H1 (cell line): ENCODE data around the gene SYT2. TPM values are rescaled to one million over a fixed set of nuclear protein-coding genes. Genes with fewer than 3 reads are reported as not detected.

Experiments used
- CTCF ChIA-PET: fragments of 300-600 bp; sonication (Branson Sonifier 250); formaldehyde crosslinking; loops from one replicate; lab custom pipeline; 2021; ENCODE audit not compliant: partially characterized antibody; lab: Charles Lee
- POLR2A ChIA-PET: fragments of 300-600 bp; sonication (Branson Sonifier 250); formaldehyde crosslinking; loops from one replicate; lab custom pipeline; 2021; ENCODE audit warnings: inconsistent platforms; ENCODE audit not compliant: partially characterized antibody; lab: Charles Lee
- DNase-seq, 2 experiments: peaks; one replicate each; pipeline versions ENCODE4 v3.0.0 to v3.0.0-alpha.2; 2010 to 2022; ENCODE audit warnings: low spot score in 2 of 2, low read depth in 1 of 2, mixed read lengths in 1 of 2
- FAIRE-seq: peaks from 2 replicates; lab custom pipeline; 2011; peaks lifted over from hg19 to GRCh38; lab: Jason Lieb, UNC
- H2AFZ ChIP-seq: 2 replicates; pipeline ENCODE4 v1.8.1; 2012; ENCODE audit warnings: low read length, inconsistent platforms
- H2AK5ac ChIP-seq: 2 replicates; pipeline ENCODE4 v1.6.1; 2013; ENCODE audit warnings: low read depth, low read length
- H2BK120ac ChIP-seq: replicated peaks from 2 replicates; pipeline ENCODE3; 2013; ENCODE audit warnings: low read depth, low read length, inconsistent platforms
- H2BK12ac ChIP-seq: 2 replicates; pipeline ENCODE4 v1.6.1; 2013; ENCODE audit warnings: low read depth, low read length
- H2BK15ac ChIP-seq: 2 replicates; pipeline ENCODE4 v1.6.1; 2013; ENCODE audit warnings: low read length
- H2BK20ac ChIP-seq: 2 replicates; pipeline ENCODE4 v1.6.1; 2013; ENCODE audit warnings: low read length
- H2BK5ac ChIP-seq: 2 replicates; pipeline ENCODE4 v1.6.1; 2013; ENCODE audit warnings: low read depth, low read length
- H3K14ac ChIP-seq: 2 replicates; pipeline ENCODE4 v1.6.1; 2013; ENCODE audit warnings: inconsistent platforms; ENCODE audit not compliant: insufficient read length
- H3K18ac ChIP-seq: 2 replicates; pipeline ENCODE4 v1.6.1; 2013; ENCODE audit warnings: low read length; ENCODE audit errors: extremely low read depth
- H3K23ac ChIP-seq: 2 replicates; pipeline ENCODE4 v1.6.1; 2013; ENCODE audit warnings: inconsistent platforms; ENCODE audit not compliant: insufficient read length
- H3K23me2 ChIP-seq: 2 replicates; pipeline ENCODE4 v1.6.1; 2013; ENCODE audit warnings: low read depth, low read length
- H3K27ac ChIP-seq: 2 replicates; pipeline ENCODE4 v1.6.1; 2011; ENCODE audit warnings: low read depth, low read length, inconsistent platforms
- H3K27me3 ChIP-seq, 4 experiments: replicated peaks in 1 of 4; 1 replicate in 1 of 4; 2 replicates in 3 of 4; pipeline versions ENCODE4 v1.6.1 to v1.8.1; 2011 to 2013; ENCODE audit warnings: low read length in 3 of 4, mild to moderate bottlenecking in 3 of 4, inconsistent platforms in 2 of 4, mixed read lengths in 2 of 4, moderate library complexity in 1 of 4; ENCODE audit not compliant: control insufficient read depth in 3 of 4, insufficient read depth in 3 of 4; ENCODE audit errors: extremely low read depth in 1 of 4
- H3K36me3 ChIP-seq, 4 experiments: 2 replicates each; pipeline versions ENCODE4 v1.6.1 to v1.8.1; 2011 to 2013; ENCODE audit warnings: mild to moderate bottlenecking in 4 of 4, low read length in 3 of 4, moderate library complexity in 2 of 4, control low read depth in 1 of 4, inconsistent platforms in 1 of 4; ENCODE audit not compliant: insufficient read depth in 4 of 4, control insufficient read depth in 2 of 4
- H3K4ac ChIP-seq: replicated peaks from 2 replicates; pipeline ENCODE3; 2013; ENCODE audit warnings: low read length, low read depth, mixed read lengths, inconsistent platforms; ENCODE audit not compliant: insufficient read length
- H3K4me1 ChIP-seq, 4 experiments: replicated peaks in 1 of 4; 1 replicate in 1 of 4; 2 replicates in 3 of 4; pipeline versions ENCODE4 v1.6.1 to v1.8.1; 2011 to 2013; ENCODE audit warnings: low read length in 3 of 4, inconsistent platforms in 2 of 4, mixed read lengths in 1 of 4; ENCODE audit not compliant: insufficient read depth in 4 of 4, control insufficient read depth in 3 of 4
- H3K4me2 ChIP-seq, 2 experiments: 2 replicates each; pipeline versions ENCODE4 v1.6.1 to v1.8.1; 2011 to 2013; ENCODE audit warnings: low read depth in 2 of 2, low read length in 2 of 2, control low read depth in 1 of 2, inconsistent platforms in 1 of 2, mild to moderate bottlenecking in 1 of 2; ENCODE audit not compliant: insufficient read depth in 1 of 2
- H3K4me3 ChIP-seq, 4 experiments: fragments of 200-600, 300-600 bp in 1 of 4; sonication (generic), shearing (Covaris generic), sonication (Bioruptor Twin) in 1 of 4; 2 replicates each; pipeline versions ENCODE4 v1.5.1 to v1.8.1; 2011 to 2016; ENCODE audit warnings: low read length in 4 of 4, low read depth in 3 of 4, control low read depth in 2 of 4, inconsistent platforms in 2 of 4, mild to moderate bottlenecking in 2 of 4, mixed read lengths in 1 of 4, moderate library complexity in 1 of 4; ENCODE audit not compliant: insufficient read depth in 2 of 4; ENCODE audit errors: extremely low read depth in 1 of 4
- H3K56ac ChIP-seq: replicated peaks from 2 replicates; pipeline ENCODE3; 2013; ENCODE audit warnings: low read depth, mild to moderate bottlenecking, mixed read lengths, low read length, inconsistent platforms; ENCODE audit not compliant: insufficient read length
- H3K79me1 ChIP-seq: 2 replicates; pipeline ENCODE4 v1.6.1; 2013; ENCODE audit warnings: low read depth, low read length, control low read depth
- H3K79me2 ChIP-seq, 2 experiments: 2 replicates each; pipeline versions ENCODE4 v1.6.1 to v1.8.1; 2012 to 2013; ENCODE audit warnings: low read length in 2 of 2, mild to moderate bottlenecking in 2 of 2, inconsistent platforms in 1 of 2; ENCODE audit not compliant: insufficient read depth in 2 of 2, control insufficient read depth in 1 of 2
- H3K9ac ChIP-seq, 4 experiments: replicated peaks in 1 of 4; 1 replicate in 1 of 4; 2 replicates in 3 of 4; pipeline versions ENCODE4 v1.6.1 to v1.8.1; 2011 to 2013; ENCODE audit warnings: low read depth in 3 of 4, low read length in 3 of 4, control low read depth in 2 of 4, mild to moderate bottlenecking in 2 of 4, moderate library complexity in 2 of 4, inconsistent platforms in 1 of 4; ENCODE audit errors: extremely low read depth in 1 of 4
- H3K9me3 ChIP-seq, 2 experiments: 2 replicates each; pipeline versions ENCODE4 v1.6.1 to v1.8.1; 2012 to 2013; ENCODE audit warnings: mild to moderate bottlenecking in 2 of 2, moderate library complexity in 2 of 2, control low read depth in 1 of 2, inconsistent platforms in 1 of 2, low read depth in 1 of 2, low read length in 1 of 2, mixed read lengths in 1 of 2; ENCODE audit not compliant: insufficient read depth in 2 of 2
- H4K20me1 ChIP-seq, 2 experiments: replicated peaks in 1 of 2; 2 replicates each; pipeline versions ENCODE3 to v1.8.1; 2011 to 2013; ENCODE audit warnings: inconsistent platforms in 2 of 2, low read length in 2 of 2, mild to moderate bottlenecking in 1 of 2; ENCODE audit not compliant: insufficient read depth in 2 of 2, control insufficient read depth in 1 of 2
- H4K5ac ChIP-seq: 2 replicates; pipeline ENCODE4 v1.6.1; 2013; ENCODE audit warnings: low read length, low read depth, mixed read lengths, inconsistent platforms; ENCODE audit not compliant: insufficient read length
- H4K8ac ChIP-seq: 2 replicates; pipeline ENCODE4 v1.8.0; 2013; ENCODE audit warnings: mild to moderate bottlenecking, moderate library complexity, low read length, inconsistent platforms; ENCODE audit not compliant: insufficient read depth; ENCODE audit errors: extremely low read depth
- H4K91ac ChIP-seq: replicated peaks from 2 replicates; pipeline ENCODE3; 2013; ENCODE audit warnings: low read length, mixed read lengths, inconsistent platforms; ENCODE audit not compliant: insufficient read length
- BRCA1 ChIP-seq: IDR thresholded peaks from 2 replicates; pipeline ENCODE4 v1.6.1; 2012; ENCODE audit warnings: low read depth, low read length, improper control_type of control experiment
- CHD2 ChIP-seq: IDR thresholded peaks from 2 replicates; pipeline ENCODE4 v1.6.1; 2012; ENCODE audit warnings: low read length, improper control_type of control experiment
- GTF2F1 ChIP-seq: IDR thresholded peaks from 2 replicates; pipeline ENCODE4 v1.6.1; 2012; ENCODE audit warnings: low read depth, low read length, improper control_type of control experiment, borderline replicate concordance
- HDAC6 ChIP-seq: IDR thresholded peaks from one replicate; pipeline ENCODE4 v1.7.1; 2012; ENCODE audit warnings: low read depth, mild to moderate bottlenecking, inconsistent platforms, low read length, moderate library complexity
- TAF1 ChIP-seq: IDR thresholded peaks from 2 replicates; pipeline ENCODE4 v1.6.1; 2011; ENCODE audit warnings: mild to moderate bottlenecking, low read depth, low read length
- WGBS, 2 experiments: shearing (Covaris generic) in 1 of 2; methylation state at CpG; one replicate each; pipeline versions ENCODE4 v1.1.6 to v1.1.7; 2013 to 2015; ENCODE audit warnings: low lambda C conversion rate in 2 of 2, mixed read lengths in 2 of 2, inconsistent platforms in 1 of 2, low coverage in 1 of 2, missing lambda C conversion rate in 1 of 2; ENCODE audit not compliant: insufficient replicate concordance in 2 of 2, insufficient coverage in 1 of 2, insufficient read length in 1 of 2; ENCODE audit errors: extremely low coverage in 1 of 2, missing lambda C conversion rate in 1 of 2; 5-methylcytosine and 5-hydroxymethylcytosine counted together
- polyA plus RNA-seq, 7 experiments: library from polyadenylated mRNA; depleted of rRNA in 3 of 7; stranded (reverse) in 5 of 7; unstranded in 2 of 7; fragments of >200 nt in 5 of 7; fragments of 200-250 nt in 2 of 7; gene quantifications; 1 replicate in 5 of 7; 2 replicates in 1 of 7; 4 replicates in 1 of 7; pipeline versions ENCODE4 v1.2.1 to v1.2.3, GENCODE V29; 2011 to 2013; ENCODE audit warnings: missing spikeins in 2 of 7, mixed read lengths in 2 of 7
- total RNA-seq: library from RNA; stranded (reverse); fragmentation: NEBNext Ultra II Directional; extraction: Animal tissue kit (Norgen Biotek cat#: 25700); gene quantifications from 2 replicates; pipeline ENCODE4 v1.2.1, GENCODE V29; 2021
- TF ChIP-seq, protein P1 (sequence below): IDR thresholded peaks from 2 replicates; pipeline ENCODE4 v1.6.1; 2011; ENCODE audit warnings: low read depth, mild to moderate bottlenecking, low read length; ENCODE audit not compliant: insufficient read depth

The SYT2 gene
- total and polyA plus RNA-seq, 2 of the 8 experiments (the other 6 are each of a cell fraction or from before 2014, with no cell fraction given), result 2.8 to 11.0 TPM

DNA sequence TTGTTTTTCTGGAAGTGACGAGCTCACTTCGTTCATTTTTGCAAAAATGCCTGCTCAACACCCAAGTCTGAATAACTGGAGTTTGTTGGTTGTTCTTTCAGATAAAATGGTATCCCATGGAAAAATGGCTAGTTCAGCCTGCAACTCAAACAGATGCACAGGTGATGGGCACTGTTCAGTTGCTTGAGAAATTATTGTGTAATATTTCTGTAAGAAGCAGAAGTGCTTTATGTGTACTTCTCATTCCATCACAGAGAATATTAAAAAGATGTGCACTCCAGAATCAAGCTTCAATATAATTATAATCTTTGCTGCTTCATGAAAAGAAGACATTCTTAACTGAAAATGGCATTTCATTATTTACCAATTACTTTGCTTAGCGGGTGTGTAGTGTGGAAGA is 9.1 kb downstream of the SYT2 start:
- no peak for DNase-seq
- H2BK120ac ChIP-seq, result no peak overlapping the region
- CTCF ChIA-PET, result interaction anchor here (0.6 to 11.3 kb wide), 8 partner anchors 9 to 508 kb away, joined by 3 to 180 read pairs (median 12); partner anchors contain the start of gene SYT2
- H3K79me1 ChIP-seq, result no peaks in the 10 kb centered on the region; the same call in 1 of the 2 replicates
- H3K4me2 ChIP-seq, result no peak overlapping the region
- H3K9me3 ChIP-seq, result no peaks in the 10 kb centered on the region
- H3K36me3 ChIP-seq, result no peaks in the 10 kb centered on the region
- TF ChIP-seq BRCA1 (no peak), GTF2F1 (no peak), CHD2 (no peak), TAF1 (no peak), HDAC6 (no peak)
- TF ChIP-seq, protein P1, sequence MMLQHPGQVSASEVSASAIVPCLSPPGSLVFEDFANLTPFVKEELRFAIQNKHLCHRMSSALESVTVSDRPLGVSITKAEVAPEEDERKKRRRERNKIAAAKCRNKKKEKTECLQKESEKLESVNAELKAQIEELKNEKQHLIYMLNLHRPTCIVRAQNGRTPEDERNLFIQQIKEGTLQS, result no peak
- TF ChIP-seq, all 59 proteins: peak for 0
- Histone ChIP-seq H3K23me2 (no peaks in the 10 kb centered on the region), H3K23ac (no peak overlapping the region), H3K4ac (no peak overlapping the region), H3K4me3 (no peak overlapping the region), H3K4me1 (peaks cover 0 to 8% (median 3%) of the 10 kb centered on the region in 4 experiments; a peak in 4 of 7 replicates), H2AFZ (no peak overlapping the region), H3K27ac (no peak overlapping the region), H2BK15ac (no peak overlapping the region), H3K18ac (no peak overlapping the region), H2BK20ac (no peak overlapping the region), H2BK5ac (no peak overlapping the region), H4K20me1 (peaks cover 4 to 7% of the 10 kb centered on the region in 2 experiments), H4K91ac (no peak overlapping the region), H3K27me3 (no peaks in the 10 kb centered on the region), H3K79me2 (no peaks in the 10 kb centered on the region; a peak in 1 of 4 replicates), H4K8ac (no peak overlapping the region), H2BK12ac (no peak overlapping the region), H3K14ac (no peak overlapping the region), H3K56ac (no peak overlapping the region), H2AK5ac (no peak overlapping the region), H4K5ac (no peak overlapping the region), H3K9ac (no peak overlapping the region)
- FAIRE-seq, result no peak
- 97% methylated on average over 3 of the region's 3 CpGs; no CpG with 5 or more reads in 1 of the 2 experiments for WGBS, 2 experiments
- POLR2A ChIA-PET, result interaction anchor here (2.0 kb wide), 1 partner anchor 8 kb away, joined by 10 read pairs; no protein-coding TSS in a partner anchor
